Measurements from ENCODE around the gene HTD2.

The HTD2 gene

GRCh38 chr3:58291671-58292338, 14.5 kb upstream of the HTD2 start:
- no peak for DNase-seq

- DNase-seq: no peak
Observed at GRCh38 chr3:58292866-58293265, 13.5 kb upstream of the HTD2 start.

GRCh38 chr3:58293516-58293915, 12.8 kb upstream of the HTD2 start:
- peak in 36 of 58 donors; percentile 9 to 77 (median 46) for DNase-seq

DNA sequence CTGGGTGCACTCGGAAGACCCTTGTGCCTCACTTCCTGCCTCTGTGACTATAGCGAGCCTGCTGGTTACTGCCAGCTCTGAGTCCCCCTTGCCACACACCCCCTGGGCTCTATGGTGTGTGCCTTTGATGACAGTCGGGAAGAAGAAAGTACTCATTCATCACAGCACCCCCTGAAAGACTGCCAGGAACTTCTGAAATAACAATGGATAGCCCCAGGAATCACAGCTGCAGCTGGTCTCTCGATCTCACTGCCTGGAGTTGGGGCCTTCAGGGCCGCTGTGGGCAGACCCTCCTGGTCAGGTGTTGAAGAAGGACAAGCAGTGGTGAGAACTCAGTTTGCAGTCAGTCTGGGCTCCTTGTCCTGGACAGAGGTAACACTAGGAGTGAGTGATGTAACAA, 10.1 kb upstream of the HTD2 start:
- DNase-seq: peak in 47 of 58 donors; percentile 14 to 91 (median 62)

GRCh38 chr3:58296843-58297242, 9.5 kb upstream of the HTD2 start:
- DNase-seq: no peak

GRCh38 chr3:58298190-58298589, 8.1 kb upstream of the HTD2 start:
- DNase-seq: no peak

DNA sequence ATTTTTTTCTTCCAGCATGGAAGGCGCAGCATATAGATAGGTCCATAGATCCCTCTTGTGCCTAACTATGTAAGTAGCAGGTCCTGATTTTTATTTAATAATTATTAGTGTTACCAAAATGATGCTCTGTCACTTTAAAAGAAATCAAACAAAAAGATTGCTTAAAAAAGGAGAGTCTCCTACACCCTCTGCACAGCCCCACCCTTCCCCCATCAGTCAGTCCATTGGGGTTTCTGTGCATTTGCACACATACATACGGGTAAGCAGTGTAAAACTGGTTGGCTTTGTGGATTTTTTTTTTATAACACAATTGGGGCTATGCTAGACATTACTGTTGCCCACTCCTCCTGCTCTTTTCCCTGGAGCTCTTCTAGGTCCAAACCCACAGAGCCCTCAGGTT, 7.2 kb upstream of the HTD2 start:
- no peak for DNase-seq

DNA sequence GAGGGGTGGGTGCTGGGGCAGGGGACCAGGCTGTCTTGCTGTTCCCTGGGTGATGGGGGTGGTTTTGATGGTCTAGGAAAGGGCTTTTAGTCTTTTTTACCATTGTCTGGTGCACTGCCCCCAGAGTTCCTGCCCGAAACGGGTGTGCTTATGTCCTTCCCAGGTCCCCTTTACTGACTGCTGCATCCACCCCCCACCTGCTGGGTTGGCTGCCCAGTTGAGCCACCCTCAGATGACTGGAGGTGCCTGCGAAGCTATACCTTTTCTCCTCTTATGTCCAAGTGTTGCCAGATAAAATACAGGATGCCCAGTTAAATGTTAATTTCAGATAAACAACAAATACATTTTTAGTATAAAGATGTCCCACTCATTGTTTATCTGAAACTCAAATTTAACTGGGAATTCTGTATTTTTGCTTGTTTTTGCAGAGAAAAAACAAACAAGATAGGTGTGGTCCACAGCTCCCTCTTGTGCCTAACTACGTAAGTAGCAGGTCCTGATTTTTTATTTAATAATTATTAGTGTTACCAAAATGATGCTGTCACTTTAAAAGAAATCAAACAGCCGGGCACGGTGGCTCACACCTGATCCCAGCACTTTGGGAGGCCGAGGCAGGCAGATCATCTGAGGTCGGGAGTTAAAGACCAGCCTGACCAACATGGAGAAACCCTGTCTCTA, 6.3 kb upstream of the HTD2 start:
- no peak for DNase-seq

DNA sequence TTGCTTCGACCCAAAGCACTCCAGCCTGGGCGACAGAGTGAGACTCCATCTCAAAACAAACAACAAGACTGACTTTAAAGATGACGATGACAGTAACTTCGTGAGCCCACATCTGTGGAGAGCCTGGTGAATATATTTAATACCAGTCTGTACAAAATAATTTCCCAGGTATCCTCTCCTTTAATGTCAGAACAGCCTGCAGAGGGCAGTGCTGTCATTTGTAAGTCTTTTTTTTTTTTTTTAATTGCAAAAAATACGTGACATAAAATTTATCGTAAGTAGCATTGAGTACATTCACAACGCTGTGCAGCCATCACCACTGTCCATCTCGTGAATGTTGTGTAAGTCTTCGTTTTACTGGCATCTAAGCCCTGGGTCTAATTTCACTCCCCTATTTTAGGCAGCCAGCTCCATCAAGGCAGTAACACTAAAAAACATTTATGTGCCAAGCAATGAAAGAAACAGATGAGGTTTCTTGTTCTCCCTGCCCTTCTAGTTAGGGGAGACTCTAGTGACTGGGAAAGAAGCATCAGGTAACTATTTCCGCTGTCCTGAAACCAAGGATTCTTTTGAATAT, 1.4 kb downstream of the HTD2 start:
- DNase-seq: no peak

- peak in 1 of 58 donors; percentile 36 for DNase-seq
Observed at GRCh38 chr3:58308728-58309127, 2.4 kb downstream of the HTD2 start.

- no peak for DNase-seq
Observed at GRCh38 chr3:58317811-58318210, 11.5 kb downstream of the HTD2 start.

- no peak for DNase-seq
Observed at GRCh38 chr3:58321791-58322190, 15.5 kb downstream of the HTD2 start.

GRCh38 chr3:58322793-58323192, 16.5 kb downstream of the HTD2 start:
- DNase-seq: no peak

GRCh38 chr3:58323529-58324390, 17.4 kb downstream of the HTD2 start:
- no peak for DNase-seq

DNA sequence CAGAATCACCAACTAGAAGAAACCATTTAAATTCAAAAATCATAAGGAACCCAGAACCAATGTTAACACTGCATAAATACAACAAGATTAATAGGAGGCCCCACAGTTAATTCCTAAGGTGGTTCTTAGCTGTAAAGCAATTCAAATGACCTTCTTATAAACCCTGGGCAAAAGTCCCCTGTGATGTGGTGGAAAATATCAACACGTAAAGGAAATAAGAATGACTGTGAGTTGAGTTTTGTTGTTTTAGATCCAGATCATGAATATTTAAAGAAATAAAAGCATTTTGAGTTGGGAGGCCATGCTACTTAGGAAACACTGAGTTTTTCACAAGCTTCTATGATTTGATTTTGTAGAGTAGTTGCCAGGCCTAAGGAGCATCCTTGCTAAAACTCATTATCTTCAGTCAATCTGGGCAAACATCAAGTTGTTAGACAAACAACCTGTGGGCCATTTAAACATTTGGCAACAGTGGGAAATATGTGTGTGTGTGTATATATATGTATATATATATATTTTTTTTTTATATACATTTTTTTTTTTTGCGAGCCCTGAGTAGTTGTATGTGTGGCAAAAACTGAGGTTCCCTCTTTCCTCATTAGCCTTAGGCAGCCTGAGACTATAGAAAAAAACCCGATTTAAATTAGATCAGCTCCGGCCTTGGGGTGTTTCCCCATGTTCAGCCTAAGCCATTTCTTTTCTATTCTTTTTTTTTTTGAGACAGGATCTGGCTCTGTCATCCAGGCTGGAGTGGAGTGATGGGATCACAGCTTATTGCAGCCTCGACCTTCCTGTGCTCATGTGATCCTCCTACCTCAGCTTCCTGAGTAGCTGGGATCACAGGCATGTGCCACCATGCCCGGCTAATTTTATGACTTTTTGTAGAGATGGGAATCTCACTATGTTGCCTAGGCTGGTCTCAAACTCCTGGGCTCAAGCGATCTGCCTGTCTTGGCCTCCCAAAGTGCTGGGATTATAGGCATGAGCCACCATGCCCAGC, 18.4 kb downstream of the HTD2 start:
- DNase-seq: no peak

- DNase-seq: no peak
Observed at GRCh38 chr3:58325525-58325992, 19.2 kb downstream of the HTD2 start.

DNA sequence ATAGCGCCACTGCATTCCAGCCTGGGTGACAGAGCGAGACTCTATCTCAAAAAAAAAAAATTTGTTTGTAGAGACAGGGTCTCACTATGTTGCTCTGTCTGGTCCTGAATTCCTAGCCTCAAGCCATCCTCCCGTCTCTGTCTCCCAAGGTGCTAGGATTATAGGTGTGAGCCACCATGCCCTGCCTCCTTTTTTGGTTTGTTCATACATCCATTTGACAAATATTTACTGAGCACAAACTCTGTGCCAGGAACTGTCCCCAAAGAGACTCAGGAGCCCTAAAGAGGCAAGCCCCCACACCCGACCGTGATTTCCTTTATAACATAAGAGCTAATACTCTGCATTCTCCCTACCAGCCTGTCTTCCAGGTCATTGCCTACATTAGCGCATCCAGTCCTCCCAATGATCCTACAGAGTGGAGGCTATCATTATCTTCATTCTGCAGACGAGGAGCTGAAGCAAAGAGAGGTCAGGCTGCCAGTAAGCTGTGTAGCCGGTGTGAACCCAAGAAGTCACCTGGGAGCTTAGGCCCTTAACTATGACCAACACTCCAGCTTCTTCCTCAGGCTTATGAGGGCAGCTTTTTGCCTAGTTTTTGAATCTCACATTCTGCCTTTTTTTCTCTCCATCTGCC, 20.1 kb downstream of the HTD2 start:
- no peak for DNase-seq

GRCh38 chr3:58329150-58329921, 23.0 kb downstream of the HTD2 start:
- no peak for DNase-seq

DNA sequence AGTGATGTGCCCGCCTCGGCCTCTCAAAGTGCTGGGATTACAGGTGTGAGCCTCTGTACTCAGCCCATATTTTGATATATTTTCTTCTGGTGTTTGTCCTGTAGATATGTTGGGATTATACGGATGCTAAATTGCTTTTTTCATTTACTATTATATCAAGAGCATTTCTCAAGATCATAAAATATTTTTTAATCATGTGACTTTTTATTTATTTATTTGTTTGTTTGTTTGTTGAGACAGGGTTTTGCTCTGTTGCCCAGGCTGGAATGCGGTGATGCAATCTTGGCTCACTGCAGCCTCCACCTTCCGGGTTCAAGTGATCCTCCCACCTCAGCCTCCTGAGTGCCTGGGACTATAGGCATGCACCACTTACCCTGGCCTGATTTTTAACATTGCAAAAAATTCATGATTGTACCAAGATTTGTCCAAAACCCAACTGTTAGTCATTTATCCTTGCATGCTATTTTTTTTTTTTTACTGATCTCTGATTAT, 23.6 kb downstream of the HTD2 start:
- DNase-seq: no peak
